RCC 7860 (cell line): ENCODE measurements around the gene GFI1B.

Experiments
- DNase-seq: peaks from one replicate; pipeline ENCODE4 v3.0.0-alpha.2; 2015; ENCODE audit warnings: low spot score
- FAIRE-seq: peaks from 2 replicates; lab custom pipeline; 2012; peaks lifted over from hg19 to GRCh38; lab: Jason Lieb, UNC

Gene GFI1B

GRCh38 chr9:132978451-132979131 lies at the start of gene GFI1B:
GFI1B (plus strand) TSS chr9:132978694; CDS start chr9:132986679, 7,985 bp downstream.
- DNase-seq (no peak), FAIRE-seq (no peak)

DNA sequence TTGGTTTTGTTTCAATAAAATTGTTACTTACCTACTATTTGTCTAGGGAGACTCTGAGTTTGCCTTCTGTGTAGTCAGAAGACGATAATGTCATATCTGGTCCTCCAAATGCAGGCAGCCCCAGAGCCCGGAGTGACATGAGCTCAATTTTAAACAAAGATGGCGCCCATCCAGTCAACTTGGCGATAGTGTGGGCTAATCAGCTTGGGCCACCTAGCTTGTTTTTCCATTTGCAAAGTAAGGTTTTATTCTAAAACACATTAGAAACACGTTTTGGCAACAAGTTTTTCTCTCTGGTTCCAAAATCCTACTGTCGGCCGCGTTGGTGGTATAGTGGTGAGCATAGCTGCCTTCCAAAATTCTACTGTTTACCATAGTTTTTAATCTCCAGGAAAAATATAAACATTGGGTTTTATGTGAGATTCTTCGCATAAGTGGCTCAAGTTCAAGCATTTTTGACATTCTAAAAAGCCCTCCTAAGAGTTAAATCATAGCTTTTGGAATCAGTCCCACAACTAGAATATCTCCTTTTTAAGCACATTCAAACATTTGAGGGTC lies 47.2 kb upstream of the GFI1B start:
- no peak for FAIRE-seq
- no peak for DNase-seq

GRCh38 chr9:132935026-132935425 lies 43.5 kb upstream of the GFI1B start:
- no peak for FAIRE-seq
- DNase-seq, result no peak

GRCh38 chr9:132937463-132937901 lies 41.0 kb upstream of the GFI1B start:
- no peak for FAIRE-seq
- no peak for DNase-seq

DNA sequence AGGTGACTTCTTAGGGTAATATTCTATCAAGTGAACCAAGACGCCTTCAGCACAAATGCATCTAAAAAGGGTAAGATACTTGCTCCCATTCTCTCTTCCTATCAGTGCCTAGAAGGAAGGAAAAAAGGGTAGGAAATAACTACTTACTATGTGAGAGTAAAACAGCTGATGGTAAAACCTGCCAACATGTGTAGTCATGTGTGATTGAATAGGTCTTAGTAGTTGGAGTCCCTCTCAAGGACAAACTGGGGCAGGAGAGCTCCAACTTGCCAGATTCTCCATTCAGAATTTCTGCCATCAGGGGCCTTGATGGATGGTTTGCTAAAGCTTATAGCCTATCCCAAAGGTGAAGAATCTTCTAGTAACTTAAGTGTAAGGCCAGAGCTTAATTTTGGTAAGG lies 39.3 kb upstream of the GFI1B start:
- no peak for DNase-seq
- no peak for FAIRE-seq

DNA sequence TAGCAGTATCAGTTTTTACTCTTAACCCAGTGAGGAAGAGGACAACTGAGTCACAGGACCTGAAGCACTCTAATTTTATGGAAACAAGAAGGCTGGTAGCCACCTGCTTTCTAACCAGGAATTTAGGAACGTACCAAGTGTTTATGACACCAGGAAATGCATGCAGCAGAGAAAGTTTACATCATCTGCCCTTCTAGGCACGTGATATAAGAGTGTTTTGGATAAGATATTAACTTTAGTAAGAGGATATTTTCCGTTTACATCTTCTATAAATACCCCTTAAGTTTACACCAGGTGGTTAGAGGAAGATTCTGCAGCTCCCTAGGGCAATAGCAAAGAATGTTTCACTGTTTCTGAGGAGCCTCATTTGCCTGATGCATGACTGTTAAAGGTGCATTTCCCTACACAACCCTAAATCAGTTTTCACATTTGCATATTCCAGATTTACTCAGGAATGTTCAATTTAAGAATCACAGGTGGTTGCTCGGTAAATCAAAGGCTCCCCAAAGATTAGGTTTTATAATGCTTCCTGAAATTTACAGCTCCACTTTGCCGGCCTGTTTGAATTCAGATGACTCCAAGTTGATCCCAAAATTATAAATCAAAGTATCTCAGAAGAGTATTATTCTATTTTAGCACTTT lies 35.8 kb upstream of the GFI1B start:
- no peak for FAIRE-seq
- no peak for DNase-seq

DNA sequence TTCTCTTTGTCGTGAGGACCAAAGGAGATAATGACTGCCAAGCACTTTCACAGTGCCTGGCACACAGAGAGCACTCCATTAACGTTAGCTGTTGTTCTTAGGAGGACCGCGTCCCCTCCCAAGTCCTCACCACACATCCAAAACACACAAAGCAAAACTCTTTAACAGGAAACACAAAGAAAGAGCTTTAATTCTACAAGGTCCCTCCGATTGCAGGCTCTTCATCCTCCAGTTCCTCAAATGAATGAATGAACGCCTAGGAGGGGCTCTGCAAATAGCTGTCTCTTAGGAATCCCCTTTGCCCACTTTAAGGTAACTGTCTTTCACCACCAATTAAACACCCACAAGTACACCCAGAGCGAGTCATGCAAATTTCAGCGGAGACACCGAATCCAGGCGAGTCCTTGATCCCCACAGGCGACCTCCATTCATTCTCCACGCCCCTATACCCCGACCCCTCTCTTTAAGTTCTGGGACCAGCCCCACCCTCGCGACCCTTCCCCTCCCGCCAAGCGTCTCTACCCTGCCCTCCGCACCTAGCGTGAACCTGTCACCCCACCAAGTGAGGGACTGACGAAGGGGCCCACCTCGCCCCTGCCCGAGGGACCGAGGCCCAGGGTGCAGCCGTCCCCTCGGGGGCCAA lies 34.7 kb upstream of the GFI1B start:
- DNase-seq (no peak), FAIRE-seq (no peak)

GRCh38 chr9:132944294-132945185 lies 34.0 kb upstream of the GFI1B start, which contains the start of gene TSC1:
TSC1 (minus strand) TSS chr9:132944616; CDS start chr9:132928872, 15,744 bp downstream.
- FAIRE-seq (no peak), DNase-seq (peak; percentile 81)

- FAIRE-seq (no peak), DNase-seq (no peak)
Measured at GRCh38 chr9:132945186-132946130, 33.0 kb upstream of the GFI1B start.

DNA sequence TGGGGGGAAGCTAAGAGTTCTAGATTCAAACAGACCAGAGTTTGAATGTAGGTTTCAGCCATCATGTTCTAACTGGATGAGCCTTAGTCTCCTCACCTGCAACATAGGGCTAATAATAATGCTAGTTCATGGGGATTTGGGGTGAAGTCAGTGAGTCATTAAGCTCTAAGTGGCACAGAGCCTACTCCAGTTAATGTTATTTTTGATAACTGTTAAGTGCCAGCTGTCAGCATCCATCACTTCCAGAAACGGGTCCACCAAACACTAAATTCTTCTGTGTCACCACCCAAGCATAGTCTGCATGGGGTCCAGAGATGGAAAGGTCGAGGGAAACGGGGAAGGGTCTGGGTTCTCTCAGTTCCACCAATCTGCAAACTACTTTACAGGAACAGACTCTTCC lies 32.3 kb upstream of the GFI1B start:
- DNase-seq, result no peak
- no peak for FAIRE-seq

DNA sequence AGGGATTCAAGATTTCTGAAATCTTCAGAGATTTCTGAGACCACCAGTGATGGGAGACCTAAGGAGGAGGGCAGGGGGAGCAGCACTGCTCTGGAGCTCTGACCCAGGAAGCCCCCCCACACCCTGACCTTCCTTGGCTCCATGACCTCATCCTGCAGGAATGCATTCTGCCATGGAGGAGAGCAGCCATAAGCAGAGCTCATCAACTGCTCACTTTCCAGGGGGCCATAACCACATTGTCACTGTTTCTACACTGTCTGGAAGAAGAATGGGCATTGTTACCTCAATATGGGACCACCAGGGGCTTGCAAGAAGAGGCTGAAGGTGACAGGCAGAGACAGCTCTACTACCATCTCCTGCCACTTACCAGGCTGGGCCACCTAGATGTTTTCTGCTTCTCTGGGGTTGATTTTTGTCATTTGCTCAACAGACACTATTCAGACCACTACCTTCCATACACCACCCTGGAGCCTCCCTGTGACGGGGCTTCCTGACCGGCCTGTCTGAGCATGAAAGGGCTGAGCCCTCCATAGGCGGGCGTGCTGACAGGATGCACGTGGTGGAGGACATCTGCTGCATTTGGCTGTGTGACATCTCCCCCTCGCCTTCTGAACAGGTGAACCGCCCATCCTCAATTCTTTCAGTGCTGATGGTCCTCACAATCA lies 31.7 kb upstream of the GFI1B start:
- no peak for FAIRE-seq
- DNase-seq, result peak; percentile 66

GRCh38 chr9:132947756-132948155 lies 30.7 kb upstream of the GFI1B start:
- no peak for DNase-seq
- FAIRE-seq, result no peak

DNA sequence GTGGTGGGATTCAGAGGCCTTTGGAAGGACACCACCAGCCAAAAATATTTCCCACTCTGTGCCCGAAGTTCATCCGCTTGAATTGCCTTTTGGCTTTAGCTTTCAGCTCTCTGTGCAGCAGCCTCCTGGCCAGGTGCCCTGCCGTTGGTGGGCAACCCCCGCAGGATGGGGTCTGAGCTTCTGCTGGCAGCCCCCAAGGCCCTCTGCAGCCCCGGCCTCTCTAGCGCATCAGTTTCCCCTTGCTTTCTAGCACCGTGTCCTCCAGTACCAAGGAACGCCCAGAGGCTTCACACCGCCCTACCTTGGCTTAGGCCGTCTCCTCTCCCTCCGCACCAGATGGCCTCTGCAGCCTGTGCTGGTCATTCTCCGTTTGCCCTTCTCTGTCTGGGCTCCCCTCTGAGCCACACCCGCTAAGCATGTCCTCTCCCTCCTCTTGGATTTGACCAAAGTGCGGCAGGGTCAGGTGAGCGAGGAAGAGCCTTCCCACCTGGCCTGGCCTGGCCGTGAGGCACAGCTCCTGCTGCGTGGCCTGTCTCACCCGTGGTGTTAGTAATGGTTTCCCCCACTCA lies 29.9 kb upstream of the GFI1B start:
- FAIRE-seq (no peak), DNase-seq (no peak)

GRCh38 chr9:132949709-132950108 lies 28.8 kb upstream of the GFI1B start:
- FAIRE-seq (no peak), DNase-seq (no peak)

- DNase-seq, result no peak
- FAIRE-seq, result no peak
Measured at GRCh38 chr9:132955123-132955522, 23.4 kb upstream of the GFI1B start.

GRCh38 chr9:132955768-132956167 lies 22.7 kb upstream of the GFI1B start:
- FAIRE-seq (no peak), DNase-seq (no peak)

GRCh38 chr9:132957805-132958204 lies 20.7 kb upstream of the GFI1B start:
- no peak for DNase-seq
- no peak for FAIRE-seq

DNA sequence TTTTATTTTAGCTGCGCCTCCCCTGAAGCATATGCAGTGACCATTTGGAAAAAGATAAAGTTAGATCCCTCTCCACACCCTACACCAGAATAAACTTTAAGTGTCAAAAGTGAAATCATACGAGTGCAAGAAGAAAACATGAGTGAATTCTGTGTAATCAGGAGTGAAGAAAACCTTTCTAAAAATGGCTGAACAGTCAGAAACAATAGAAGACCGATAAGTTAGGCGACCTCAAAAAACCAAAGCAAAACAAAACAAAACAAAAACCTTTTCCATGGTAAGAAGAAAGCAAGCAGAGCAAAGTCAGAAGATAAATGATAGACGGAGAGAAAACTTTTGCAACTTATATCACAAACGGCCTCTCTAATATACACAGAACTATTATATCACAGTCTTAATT lies 17.5 kb upstream of the GFI1B start:
- DNase-seq, result no peak
- no peak for FAIRE-seq

GRCh38 chr9:132965478-132965877 lies 13.0 kb upstream of the GFI1B start:
- FAIRE-seq (no peak), DNase-seq (no peak)
